HAP-1 (cell line): ENCODE data around the gene DMXL2.
"Not testable (repeated sequence)": the region's sequence is repeated elsewhere in the genome, so short reads cannot be mapped to it uniquely, and the experiment has no call there.

ENCODE experiments used
- DNase-seq, 2 experiments: peaks; one replicate each; pipeline ENCODE4 v3.0.0-alpha.2; 2016 to 2020; ENCODE audit warnings: low spot score in 2 of 2
- H3K27me3 ChIP-seq: fragments of 250-450 bp; sonication (Bioruptor Pico); 2 replicates; pipeline ENCODE4 v1.5.1; 2020; ENCODE audit warnings: low read depth, mild to moderate bottlenecking, moderate library complexity
- H3K36me3 ChIP-seq: fragments of 250-450 bp; sonication (Bioruptor Pico); replicated peaks from 2 replicates; pipeline ENCODE4 v1.5.1; 2020; ENCODE audit warnings: mild to moderate bottlenecking
- H3K4me1 ChIP-seq: fragments of 250-450 bp; sonication (Bioruptor Pico); 2 replicates; pipeline ENCODE4 v1.5.1; 2020; ENCODE audit warnings: mild to moderate bottlenecking
- H3K4me3 ChIP-seq: fragments of 250-450 bp; sonication (Bioruptor Pico); 2 replicates; pipeline ENCODE4 v1.5.1; 2020; ENCODE audit warnings: mild to moderate bottlenecking, moderate library complexity
- H3K9me3 ChIP-seq: fragments of 250-450 bp; sonication (Bioruptor Pico); 2 replicates; pipeline ENCODE4 v1.5.1; 2020; ENCODE audit warnings: mild to moderate bottlenecking, moderate library complexity
- in situ Hi-C: fragments of 300-500 bp; cut with MboI; formaldehyde crosslinking; loops from 3 replicates; pipeline ENCODE4 v1.14.3; 2020; ENCODE audit warnings: low sequenced_read_pairs, inconsistent platforms, mixed read lengths

DMXL2 gene

DNA sequence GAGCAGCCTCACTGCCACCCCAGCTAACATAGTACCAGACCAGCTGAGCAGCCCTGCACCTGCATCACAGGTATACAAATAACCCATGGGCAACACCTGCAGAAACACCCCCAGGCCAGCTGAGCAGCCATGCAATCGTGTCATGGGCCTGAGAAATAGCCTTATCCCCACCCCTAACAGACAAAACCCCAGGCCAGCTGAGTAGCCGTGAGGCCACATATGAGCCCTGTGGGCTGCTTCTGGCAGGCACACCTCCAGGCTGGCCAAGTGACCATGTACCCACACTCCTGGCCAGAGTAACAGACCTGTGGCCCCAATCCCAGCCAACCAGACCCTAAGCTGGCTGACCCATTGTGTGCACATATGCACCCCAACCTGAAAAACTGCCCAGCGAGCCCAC lies 138.6 kb downstream of the DMXL2 start:
- no peaks in the 10 kb centered on the region for H3K27me3 ChIP-seq
- peaks cover 19% of the 10 kb centered on the region for H3K36me3 ChIP-seq
- no peaks in the 10 kb centered on the region for H3K4me1 ChIP-seq
- H3K9me3 ChIP-seq, result peaks cover 3% of the 10 kb centered on the region; the same call in 1 of the 2 replicates
- in situ Hi-C loops, result no loop called here
- no peak overlapping the region for H3K4me3 ChIP-seq
- no peak for DNase-seq

DNA sequence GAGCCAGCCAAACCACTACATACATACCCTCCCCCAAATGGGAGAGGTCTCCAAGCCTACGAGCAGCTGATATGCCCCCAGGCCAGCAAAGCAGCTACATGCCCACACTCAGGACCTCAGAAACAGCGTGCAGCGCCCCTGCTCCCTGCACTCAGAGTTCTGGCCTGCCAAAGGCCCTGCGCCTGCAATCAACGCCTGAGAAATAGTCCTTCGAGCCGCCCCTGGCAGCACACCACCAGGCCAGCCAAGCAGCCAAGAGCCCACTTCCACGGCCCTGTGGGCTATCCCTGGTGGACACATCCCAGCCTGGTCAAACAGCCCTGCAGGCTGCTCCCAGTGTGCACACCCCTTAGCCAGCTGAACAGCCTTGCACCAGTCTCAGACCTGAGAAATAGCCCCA lies 139.1 kb downstream of the DMXL2 start:
- H3K36me3 ChIP-seq, result peaks cover 19% of the 10 kb centered on the region
- no peak for DNase-seq
- in situ Hi-C loops, result no loop called here

DNA sequence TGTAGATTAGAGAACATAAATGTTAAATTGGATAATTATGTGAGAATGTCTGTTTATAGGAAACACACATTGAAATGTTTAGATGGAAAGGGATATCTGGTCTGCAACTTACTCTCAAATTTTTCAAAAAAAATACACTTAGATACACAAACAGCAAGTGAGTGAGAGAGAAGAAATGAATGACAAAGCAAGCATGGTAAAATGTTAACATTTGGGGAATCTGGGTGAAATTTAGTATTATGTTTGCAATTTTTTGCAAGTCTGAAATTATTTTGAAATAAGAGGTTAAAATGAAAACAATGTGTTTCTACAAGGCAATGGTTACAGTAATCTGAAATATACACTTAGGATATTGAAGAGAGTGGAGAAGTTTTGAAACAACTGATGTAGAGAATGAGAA lies 146.8 kb downstream of the DMXL2 start:
- in situ Hi-C loops, result no loop called here

More for the DNA sequence above, 139.1 kb downstream of the DMXL2 start:
- Histone ChIP-seq H3K9me3 (peaks cover 3% of the 10 kb centered on the region; the same call in 1 of the 2 replicates), H3K27me3 (no peaks in the 10 kb centered on the region), H3K4me3 (no peak overlapping the region), H3K4me1 (no peaks in the 10 kb centered on the region)

DNA sequence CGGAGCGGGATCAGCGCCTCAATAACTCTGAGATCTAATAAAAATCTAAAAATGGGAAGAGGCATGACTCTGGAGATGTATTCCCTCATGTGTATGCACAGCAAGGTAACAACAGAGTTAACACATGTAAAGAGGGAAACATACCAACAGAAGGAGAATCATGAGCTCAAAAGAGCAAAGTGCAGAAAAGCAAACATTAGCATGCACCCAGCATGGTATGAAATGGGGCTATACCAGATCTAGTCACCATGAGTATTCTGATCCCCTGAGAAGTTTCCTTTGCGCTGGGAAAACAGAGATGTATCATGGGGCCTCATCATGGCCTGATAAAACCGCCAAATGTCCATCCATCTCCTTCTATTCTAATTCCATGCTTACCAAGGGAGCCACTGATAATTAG lies 152.1 kb downstream of the DMXL2 start:
- no peak for DNase-seq
- Histone ChIP-seq H3K4me3 (no peak overlapping the region), H3K4me1 (no peaks in the 10 kb centered on the region), H3K27me3 (no peaks in the 10 kb centered on the region), H3K36me3 (no peaks in the 10 kb centered on the region), H3K9me3 (no peaks in the 10 kb centered on the region)
- in situ Hi-C loops, result no loop called here

More for the DNA sequence above, 146.8 kb downstream of the DMXL2 start:
- Histone ChIP-seq H3K9me3 (no peaks in the 10 kb centered on the region), H3K36me3 (no peaks in the 10 kb centered on the region), H3K27me3 (no peaks in the 10 kb centered on the region), H3K4me1 (no peaks in the 10 kb centered on the region), H3K4me3 (no peak overlapping the region)
- DNase-seq, result no peak

DNA sequence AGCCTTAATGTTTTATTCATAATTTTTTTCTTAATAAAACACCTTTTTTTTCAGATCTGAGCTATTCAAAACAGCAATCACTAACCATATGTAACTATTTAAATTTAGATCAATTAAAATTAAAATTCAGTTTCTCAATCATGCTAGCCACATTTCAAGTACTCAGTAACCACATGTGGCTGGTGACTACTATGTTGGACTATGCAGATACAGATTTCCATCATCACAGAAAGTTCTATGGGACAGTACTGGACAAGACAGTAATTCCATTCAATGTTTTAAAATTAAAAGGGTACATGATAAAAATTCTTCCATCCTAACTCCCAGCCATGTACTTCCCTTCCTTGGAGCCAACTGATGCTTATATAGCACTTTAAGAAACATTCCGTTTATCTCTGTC lies 161.8 kb downstream of the DMXL2 start:
- in situ Hi-C loops, result no loop called here
- Histone ChIP-seq H3K4me3 (no peak overlapping the region), H3K9me3 (no peaks in the 10 kb centered on the region), H3K4me1 (no peaks in the 10 kb centered on the region), H3K27me3 (no peaks in the 10 kb centered on the region), H3K36me3 (no peaks in the 10 kb centered on the region; the same call in 1 of the 2 replicates)
- no peak for DNase-seq

DNA sequence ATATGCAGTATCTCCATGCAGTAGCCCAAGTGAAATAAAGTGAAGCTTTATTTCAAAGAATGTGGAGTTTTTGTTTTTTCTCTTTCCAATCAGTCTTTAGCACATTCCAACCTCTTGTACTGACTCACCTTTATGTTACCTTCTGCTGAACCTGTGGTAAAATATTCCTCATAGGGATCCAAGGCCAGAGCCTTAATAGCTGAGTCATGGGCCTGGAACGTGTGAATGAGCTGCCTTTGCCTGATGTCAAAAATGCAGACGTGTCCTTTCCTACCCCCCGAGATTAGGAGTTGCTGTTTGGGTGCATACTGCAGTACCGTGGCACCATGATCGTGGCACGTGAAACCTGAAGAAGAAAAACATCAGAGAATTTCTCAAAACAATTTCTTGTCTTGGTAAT lies 172.6 kb downstream of the DMXL2 start:
- no peak for DNase-seq
- H3K27me3 ChIP-seq, result no peaks in the 10 kb centered on the region
- in situ Hi-C loops, result no loop called here
- H3K9me3 ChIP-seq, result no peaks in the 10 kb centered on the region
- H3K4me3 ChIP-seq, result no peak overlapping the region
- H3K4me1 ChIP-seq, result no peaks in the 10 kb centered on the region
- peaks cover 12% of the 10 kb centered on the region; the same call in 1 of the 2 replicates for H3K36me3 ChIP-seq

DNA sequence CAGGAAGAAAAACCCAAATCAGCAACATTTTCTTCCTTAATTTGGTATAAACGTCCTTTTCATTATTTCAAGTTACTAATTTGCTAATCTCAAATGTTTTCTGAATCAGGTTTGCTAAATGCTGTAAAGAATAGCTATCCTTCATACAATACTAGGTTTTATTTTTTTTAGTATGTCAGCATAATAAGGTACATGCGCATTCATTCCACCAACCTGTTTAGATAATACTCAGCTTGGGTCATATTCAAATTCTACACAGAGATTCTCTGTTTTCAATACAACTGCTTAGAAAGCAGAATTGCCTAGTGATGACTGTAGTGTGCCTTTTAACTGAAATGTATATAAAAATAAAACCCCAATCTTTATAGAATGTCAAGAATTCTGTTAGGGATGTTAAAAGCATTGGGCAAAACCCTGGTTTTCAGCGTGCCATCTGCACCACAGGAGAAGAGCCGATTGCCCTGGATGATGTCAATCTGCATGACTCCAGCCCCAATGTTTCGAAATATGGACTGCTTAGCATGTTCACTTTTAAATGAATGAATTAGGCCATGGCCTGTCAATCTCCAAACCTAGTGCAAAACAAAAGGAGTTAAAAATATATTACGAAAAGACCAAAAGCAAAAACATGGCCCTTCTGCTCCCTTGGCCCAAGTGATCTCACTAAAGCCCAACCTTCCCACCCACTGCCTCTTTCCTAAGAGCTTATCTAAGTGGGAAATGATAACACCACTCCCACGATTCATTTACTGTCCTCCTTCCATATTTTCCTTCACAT lies 173.8 kb downstream of the DMXL2 start:
- H3K4me1 ChIP-seq, result no peaks in the 10 kb centered on the region
- DNase-seq, result no peak
- no peak overlapping the region for H3K4me3 ChIP-seq
- peaks cover 12% of the 10 kb centered on the region; the same call in 1 of the 2 replicates for H3K36me3 ChIP-seq
- in situ Hi-C loops, result no loop called here
- no peaks in the 10 kb centered on the region for H3K27me3 ChIP-seq
- no peaks in the 10 kb centered on the region for H3K9me3 ChIP-seq

DNA sequence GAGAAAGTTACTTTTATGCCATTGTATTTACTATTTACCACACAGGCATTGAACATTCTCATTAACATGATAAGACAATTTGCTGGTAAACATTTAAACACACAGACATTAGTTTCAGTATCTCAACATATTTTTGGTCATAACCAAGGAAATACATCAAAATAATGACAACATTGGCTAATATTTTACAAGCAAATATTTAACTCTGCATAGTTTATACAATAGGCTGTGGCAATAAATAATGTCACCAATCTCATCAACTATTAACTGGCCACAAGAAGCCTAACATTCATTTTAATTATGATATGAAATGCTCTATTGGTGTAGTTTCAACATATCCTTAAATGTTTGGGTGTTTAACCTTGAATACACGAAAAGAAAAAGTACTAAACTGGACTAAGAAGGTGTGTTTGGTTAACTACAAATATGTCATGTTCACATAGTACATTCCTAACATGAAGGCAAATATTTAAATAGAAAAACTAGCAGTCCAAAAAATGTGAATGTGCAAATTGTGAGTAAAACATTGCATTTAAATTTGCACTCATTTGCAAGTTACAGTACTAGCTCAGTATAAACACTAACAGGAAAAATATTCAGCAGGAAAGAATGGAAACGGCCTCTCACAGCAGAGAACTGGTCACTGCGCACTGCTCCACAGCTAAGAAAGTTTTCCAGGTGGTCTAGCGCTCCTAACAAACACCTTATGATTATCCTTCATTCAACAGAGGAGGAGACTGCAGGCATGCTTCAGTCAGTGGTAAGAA lies 174.5 kb downstream of the DMXL2 start:
- Histone ChIP-seq H3K27me3 (no peaks in the 10 kb centered on the region), H3K9me3 (no peaks in the 10 kb centered on the region), H3K4me3 (no peak overlapping the region), H3K36me3 (peaks cover 12% of the 10 kb centered on the region; the same call in 1 of the 2 replicates), H3K4me1 (no peaks in the 10 kb centered on the region)
- DNase-seq, result no peak
- in situ Hi-C loops, result no loop called here

DNA sequence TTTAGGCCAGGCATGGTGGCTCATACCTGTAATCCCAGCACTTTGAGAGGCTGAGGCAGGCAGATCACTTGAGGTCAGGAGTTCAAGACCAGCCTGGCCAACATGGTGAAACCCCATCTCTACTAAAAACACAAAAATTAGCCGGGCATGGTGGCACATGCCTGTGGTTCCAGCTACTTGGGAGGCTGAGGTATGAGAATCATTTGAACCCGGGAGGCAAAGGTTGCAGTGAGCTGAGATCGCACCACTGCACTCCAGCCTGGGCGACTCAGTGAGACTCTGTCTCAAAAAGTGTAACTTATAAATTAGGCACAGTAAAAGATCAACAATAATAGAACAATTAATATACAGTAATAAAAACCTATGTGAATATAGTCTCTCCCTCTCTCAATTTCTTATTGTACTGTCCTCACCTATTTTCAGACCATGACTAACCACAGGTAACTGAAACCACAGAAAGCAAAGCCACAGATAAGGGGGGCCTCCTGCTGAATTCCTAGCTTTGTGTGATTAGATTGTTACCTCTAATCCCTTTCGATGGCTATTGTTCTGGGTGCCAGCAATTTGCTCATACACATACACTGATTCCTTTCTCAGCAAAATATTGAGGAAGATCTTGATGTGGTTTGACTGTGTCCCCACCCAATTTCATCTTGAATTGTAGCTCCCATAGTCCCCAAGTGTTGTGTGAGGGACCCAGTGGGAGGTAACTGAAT lies 176.4 kb downstream of the DMXL2 start:
- H3K27me3 ChIP-seq, in situ Hi-C loops, H3K9me3 ChIP-seq, H3K4me1 ChIP-seq, H3K4me3 ChIP-seq, DNase-seq: not testable (repeated sequence)
- H3K36me3 ChIP-seq, result peaks cover 12% of the 10 kb centered on the region; the same call in 1 of the 2 replicates

DNA sequence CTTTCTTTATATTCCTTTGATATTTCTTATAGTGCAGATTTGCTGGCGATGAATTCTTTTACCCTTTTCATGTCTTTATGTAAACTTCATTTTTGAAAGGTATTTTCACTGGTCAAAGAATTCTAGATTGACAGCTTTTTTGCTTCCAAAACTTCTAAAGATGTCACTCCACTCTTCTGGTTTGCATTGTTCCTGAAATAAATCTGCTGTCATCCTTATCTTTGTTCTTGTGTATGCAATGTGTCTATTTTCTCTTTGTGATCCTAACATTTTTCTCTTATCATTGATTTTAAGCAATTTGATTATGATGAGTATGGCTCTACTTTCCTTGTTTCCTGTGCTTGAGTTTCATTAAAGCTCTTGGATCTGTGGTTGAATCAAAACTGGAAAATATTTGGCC lies 177.8 kb downstream of the DMXL2 start:
- H3K4me3 ChIP-seq, result no peak overlapping the region
- in situ Hi-C loops, result no loop called here
- H3K9me3 ChIP-seq, result no peaks in the 10 kb centered on the region
- no peaks in the 10 kb centered on the region for H3K27me3 ChIP-seq
- no peaks in the 10 kb centered on the region for H3K4me1 ChIP-seq
- DNase-seq, result no peak
- H3K36me3 ChIP-seq, result peaks cover 8% of the 10 kb centered on the region; the same call in 1 of the 2 replicates

DNA sequence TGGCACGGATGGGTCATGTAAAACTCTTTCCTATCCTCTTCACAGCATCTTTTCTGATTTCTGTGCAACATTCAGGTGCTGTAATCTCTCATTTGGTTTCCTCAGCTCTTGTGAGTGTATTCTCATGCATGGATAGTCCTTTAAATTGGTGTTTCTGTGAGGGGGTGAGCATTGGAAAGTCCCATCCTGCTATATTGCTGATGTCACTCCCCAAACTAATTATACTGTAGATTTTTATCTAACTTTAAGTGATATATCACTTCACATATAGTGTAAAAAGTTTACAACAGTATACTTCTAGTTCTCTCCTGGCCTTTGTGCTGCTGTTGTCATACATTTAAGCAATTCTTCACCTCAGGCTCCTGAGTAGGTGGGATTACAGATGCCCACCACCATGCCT lies 178.5 kb downstream of the DMXL2 start:
- peaks cover 7% of the 10 kb centered on the region; the same call in 1 of the 2 replicates for H3K36me3 ChIP-seq
- H3K4me1 ChIP-seq, result no peaks in the 10 kb centered on the region
- in situ Hi-C loops, result no loop called here
- H3K27me3 ChIP-seq, result no peaks in the 10 kb centered on the region
- H3K4me3 ChIP-seq, result no peak overlapping the region
- H3K9me3 ChIP-seq, result no peaks in the 10 kb centered on the region
- DNase-seq, result no peak

DNA sequence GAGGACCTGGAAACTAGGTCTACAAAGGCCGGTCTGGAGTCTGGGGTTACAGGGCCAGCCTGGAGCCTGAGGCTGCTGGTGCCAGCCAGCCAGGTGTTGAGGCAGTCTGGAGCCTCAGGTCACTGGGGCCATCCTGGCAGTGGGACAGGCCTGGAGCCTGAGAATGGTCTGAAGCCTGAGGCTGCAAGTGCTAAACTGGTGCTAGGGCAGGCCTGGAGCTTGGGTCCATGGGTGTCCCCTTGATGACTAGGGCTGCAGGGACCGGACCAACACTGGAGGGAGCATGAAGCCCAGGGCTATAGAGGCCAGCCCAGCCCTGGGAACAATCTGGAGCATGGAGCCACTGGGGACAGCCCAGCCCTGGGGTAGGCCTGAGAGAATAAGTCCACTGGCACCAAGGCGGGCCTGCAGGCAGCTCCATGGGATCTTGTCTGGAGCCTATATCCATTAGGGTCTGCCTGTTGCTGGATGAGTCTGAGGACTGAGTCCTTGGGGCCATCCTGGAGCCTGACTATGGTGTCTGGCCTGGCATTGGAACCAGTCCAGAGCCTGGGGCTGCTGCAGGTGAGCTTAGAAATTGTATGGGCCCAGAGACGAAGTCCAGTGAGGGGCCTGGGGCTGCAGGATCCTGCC lies 179.2 kb downstream of the DMXL2 start:
- Histone ChIP-seq H3K27me3 (no peaks in the 10 kb centered on the region), H3K4me1 (no peaks in the 10 kb centered on the region), H3K36me3 (peaks cover 7% of the 10 kb centered on the region; the same call in 1 of the 2 replicates), H3K4me3 (no peak overlapping the region), H3K9me3 (peaks cover 2% of the 10 kb centered on the region; the same call in 1 of the 2 replicates)
- no peak for DNase-seq
- in situ Hi-C loops, result no loop called here

DNA sequence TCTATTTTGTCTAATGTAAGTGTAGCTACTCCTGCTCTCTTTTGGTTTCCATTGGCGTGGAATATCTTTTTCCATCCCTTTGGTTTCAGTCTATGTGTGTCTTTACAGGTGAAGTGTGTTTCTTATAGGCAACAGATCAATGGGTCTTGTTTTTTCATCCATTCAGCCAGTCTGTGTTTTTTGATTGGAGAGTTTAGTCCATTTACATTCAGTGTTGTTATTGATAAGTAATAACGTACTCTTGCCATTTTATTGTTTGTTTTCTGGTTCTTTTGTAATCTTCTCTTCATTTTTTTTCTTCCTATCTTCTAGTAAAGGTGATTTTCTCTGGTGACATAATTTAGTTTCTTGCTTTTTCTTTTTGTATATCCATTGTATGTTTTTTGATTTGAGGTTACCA lies 184.0 kb downstream of the DMXL2 start:
- no peaks in the 10 kb centered on the region for H3K36me3 ChIP-seq
- H3K27me3 ChIP-seq, result no peaks in the 10 kb centered on the region
- no peak for DNase-seq
- H3K4me3 ChIP-seq, result no peak overlapping the region
- H3K4me1 ChIP-seq, result no peaks in the 10 kb centered on the region
- in situ Hi-C loops, result no loop called here
- peaks cover 2% of the 10 kb centered on the region; the same call in 1 of the 2 replicates for H3K9me3 ChIP-seq
